Tibial artery (tissue), 4 donors: Measurements from ENCODE around the gene HSF2.

Experiments
- DNase-seq, 2 donors: peaks; one replicate each; pipeline ENCODE4 v3.0.0-alpha.2; 2019
- H3K27ac ChIP-seq, 2 donors: fragments of 200-600 bp; sonication (generic) in 1 of 2; 1 replicate in 1 of 2; 2 replicates in 1 of 2; pipeline ENCODE4 v1.5.1; 2018 to 2019; ENCODE audit warnings: mild to moderate bottlenecking in 1 of 2
- H3K27me3 ChIP-seq, 2 donors: fragments of 200-600 bp; sonication (generic) in 1 of 2; one replicate each; pipeline versions ENCODE4 v1.5.1 to v1.6.0; 2016 to 2019
- H3K36me3 ChIP-seq, 3 donors: fragments of 200-600 bp; sonication (generic) in 2 of 3; one replicate each; pipeline ENCODE4 v1.5.1; 2016 to 2019; ENCODE audit warnings: mild to moderate bottlenecking in 2 of 3
- H3K4me1 ChIP-seq, 4 donors: fragments of 200-600 bp; sonication (generic) in 2 of 4; 1 replicate in 3 of 4; 2 replicates in 1 of 4; pipeline ENCODE4 v1.5.1; 2016 to 2019
- H3K4me3 ChIP-seq, 2 donors: fragments of 200-600 bp; sonication (generic) in 1 of 2; 1 replicate in 1 of 2; 2 replicates in 1 of 2; pipeline ENCODE4 v1.5.1; 2018 to 2019; ENCODE audit warnings: mild to moderate bottlenecking in 2 of 2
- H3K9me3 ChIP-seq, 3 donors: fragments of 200-600 bp; sonication (generic) in 1 of 3; one replicate each; pipeline ENCODE4 v1.5.1; 2016 to 2019
- CTCF ChIP-seq, 2 experiments: fragments of 200-600 bp in 1 of 2; fragments of 450-650 bp in 1 of 2; IDR thresholded peaks; one replicate each; pipeline ENCODE4 v1.5.1; 2017 to 2019; ENCODE audit warnings: antibody characterized with exemption in 2 of 2, mild to moderate bottlenecking in 1 of 2, moderate library complexity in 1 of 2
- intact Hi-C: fragments of 100-400 bp; cut with DNase I; formaldehyde crosslinking; loops from one replicate; pipeline ENCODE4 v1.15.0; 2023; ENCODE audit warnings: low total_unique reads

HSF2 gene

GRCh38 chr6:122476131-122476530, 76.7 kb downstream of the HSF2 start:
- DNase-seq: no peak
- H3K4me3 ChIP-seq: no peak overlapping the region
- intact Hi-C loops: no loop called here

GRCh38 chr6:122482750-122483080, 83.3 kb downstream of the HSF2 start:
- no peaks in the 10 kb centered on the region for H3K27me3 ChIP-seq
- no peaks in the 10 kb centered on the region for H3K4me1 ChIP-seq
- no peak overlapping the region for H3K27ac ChIP-seq
- no peak overlapping the region for H3K4me3 ChIP-seq
- TF ChIP-seq CTCF (IDR thresholded peaks at IDR 0.05): no peak
- intact Hi-C loops: no loop called here
- H3K9me3 ChIP-seq: no peaks in the 10 kb centered on the region
- no peaks in the 10 kb centered on the region for H3K36me3 ChIP-seq
- DNase-seq: no peak

More at GRCh38 chr6:122476131-122476530, 76.7 kb downstream of the HSF2 start:
- Histone ChIP-seq H3K9me3 (no peaks in the 10 kb centered on the region), H3K27ac (no peak overlapping the region), H3K36me3 (no peaks in the 10 kb centered on the region), H3K27me3 (no peaks in the 10 kb centered on the region), H3K4me1 (peaks cover 0 to 9% (median 6%) of the 10 kb centered on the region in 4 donors)
- peak in 1 of 2 experiments; percentile 24 for TF ChIP-seq CTCF (IDR thresholded peaks at IDR 0.05)
